GM21576 (cell line): ENCODE results near the gene HSD17B8.

Experiments
- ATAC-seq: cut with Tn5 transposase; IDR thresholded peaks from one replicate; pipeline ENCODE4 v1.9.1; 2021; ENCODE audit warnings: mild to moderate bottlenecking, moderate library complexity; ENCODE audit not compliant: unreplicated experiment

The HSD17B8 gene

DNA sequence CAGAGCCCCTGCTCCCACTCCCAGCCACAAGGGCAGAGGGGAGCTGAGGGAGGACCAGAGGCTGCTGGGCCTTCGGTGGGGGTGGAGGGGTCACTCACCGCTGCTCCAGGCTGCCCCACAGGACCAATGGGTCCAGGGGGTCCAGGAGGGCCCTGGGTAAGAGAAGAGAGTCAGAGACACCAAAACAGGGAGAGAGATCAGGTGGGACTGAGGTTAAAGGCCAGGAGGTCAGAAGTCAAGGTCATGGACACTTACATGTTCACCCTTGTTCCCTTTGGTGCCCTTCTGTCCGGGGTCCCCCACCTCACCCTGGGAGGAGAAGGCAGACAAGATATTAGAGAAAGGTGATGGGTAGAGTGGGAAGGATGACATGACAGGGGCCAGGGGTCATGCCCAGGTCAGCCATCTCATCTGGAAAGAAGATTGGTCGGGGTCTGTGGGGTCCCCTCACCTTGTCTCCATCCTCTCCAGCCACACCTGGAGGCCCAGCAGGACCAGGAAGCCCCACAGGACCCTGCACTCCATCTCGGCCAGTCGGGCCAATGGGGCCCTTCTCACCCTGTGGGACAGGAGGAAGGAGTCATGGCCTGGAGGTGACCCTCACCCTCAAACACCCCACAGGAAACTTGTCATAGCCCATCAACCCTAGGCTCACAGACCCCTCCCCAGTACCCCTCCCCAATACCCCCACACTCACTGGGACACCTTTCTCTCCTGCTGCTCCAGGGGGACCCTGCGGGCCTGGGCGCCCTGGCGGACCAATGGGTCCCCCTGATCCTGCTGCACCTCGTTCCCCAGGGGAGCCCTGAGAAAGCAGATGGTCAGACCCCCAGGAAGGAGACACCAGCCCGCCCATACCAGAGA, 33.2 kb upstream of the HSD17B8 start:
- ATAC-seq, result no peak

DNA sequence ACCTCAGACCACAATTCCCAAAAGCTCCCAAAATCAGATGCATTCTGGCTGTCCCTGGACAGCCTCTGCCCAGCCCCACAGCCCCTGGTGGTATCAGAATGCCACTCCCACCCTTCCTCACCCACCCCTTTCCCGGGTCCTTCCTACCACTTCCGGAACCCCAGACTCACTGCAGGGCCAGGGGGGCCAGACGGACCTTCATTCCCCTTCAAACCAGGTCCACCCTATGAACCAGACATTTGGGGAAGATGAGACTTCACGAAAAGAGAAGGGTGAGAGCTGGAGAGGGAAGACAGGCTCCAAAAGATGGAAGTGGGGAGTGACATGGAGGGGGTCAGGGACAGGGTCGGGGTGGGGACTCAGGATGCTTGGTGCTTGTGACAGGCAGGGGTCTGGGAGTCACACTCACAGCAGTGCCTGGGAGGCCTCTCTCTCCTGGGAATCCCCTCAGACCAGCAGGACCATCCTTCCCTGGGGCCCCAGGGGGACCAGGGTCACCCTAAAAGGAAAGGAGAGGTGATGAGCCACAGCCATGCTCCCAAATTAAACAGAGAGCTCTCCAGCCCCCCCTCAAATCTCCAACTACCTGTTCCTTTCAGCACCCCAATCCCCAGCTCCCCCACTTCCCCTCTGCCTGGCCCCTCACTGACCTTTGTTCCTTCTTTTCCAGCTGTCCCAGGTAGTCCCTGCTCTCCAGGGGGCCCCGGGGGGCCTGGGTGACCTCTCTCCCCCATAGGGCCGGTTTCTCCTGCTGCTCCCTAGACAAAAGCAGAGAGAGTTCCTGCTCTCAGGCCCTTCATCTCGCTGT, 32.4 kb upstream of the HSD17B8 start:
- ATAC-seq, result no peak

DNA sequence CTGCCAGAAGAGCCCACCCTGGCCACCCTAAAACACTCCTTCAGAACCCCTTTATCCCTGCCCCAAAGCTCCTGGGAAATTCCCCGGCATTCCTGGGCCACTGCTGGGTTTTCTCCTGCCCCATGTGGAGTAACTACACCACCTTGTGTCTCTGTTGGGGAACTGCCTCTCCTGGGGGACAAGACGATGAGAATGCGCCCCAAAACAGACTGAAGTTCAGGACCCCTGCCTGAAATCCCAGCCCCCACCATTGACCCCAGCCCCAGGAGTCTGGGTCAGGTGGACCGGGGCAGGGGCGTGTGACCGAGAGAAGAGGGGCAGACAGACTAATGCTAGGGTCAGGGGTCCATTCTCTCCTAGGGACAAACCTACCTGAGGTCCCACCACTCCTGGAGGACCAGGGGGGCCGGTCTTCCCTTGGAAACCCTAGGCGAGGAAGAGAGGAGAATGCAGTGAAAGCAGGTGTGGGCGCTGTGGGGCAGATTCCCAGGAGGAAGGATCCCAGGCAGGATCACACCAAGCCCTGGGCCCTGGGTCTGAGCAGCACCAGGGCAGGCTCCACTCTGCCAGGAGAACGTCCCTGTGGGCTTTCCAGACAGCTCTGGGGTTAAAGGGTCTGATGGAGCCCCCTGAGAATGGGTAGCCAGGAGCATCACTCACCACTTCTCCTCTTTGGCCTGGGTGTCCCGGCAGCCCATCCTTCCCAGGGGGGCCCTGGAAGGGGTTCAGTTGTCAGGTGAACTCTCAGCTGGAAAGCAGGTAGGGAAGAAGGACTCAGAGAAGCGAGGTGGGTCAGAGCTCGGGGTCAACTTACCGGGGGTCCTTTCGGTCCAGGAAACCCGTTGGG, 31.5 kb upstream of the HSD17B8 start:
- ATAC-seq, result no peak

DNA sequence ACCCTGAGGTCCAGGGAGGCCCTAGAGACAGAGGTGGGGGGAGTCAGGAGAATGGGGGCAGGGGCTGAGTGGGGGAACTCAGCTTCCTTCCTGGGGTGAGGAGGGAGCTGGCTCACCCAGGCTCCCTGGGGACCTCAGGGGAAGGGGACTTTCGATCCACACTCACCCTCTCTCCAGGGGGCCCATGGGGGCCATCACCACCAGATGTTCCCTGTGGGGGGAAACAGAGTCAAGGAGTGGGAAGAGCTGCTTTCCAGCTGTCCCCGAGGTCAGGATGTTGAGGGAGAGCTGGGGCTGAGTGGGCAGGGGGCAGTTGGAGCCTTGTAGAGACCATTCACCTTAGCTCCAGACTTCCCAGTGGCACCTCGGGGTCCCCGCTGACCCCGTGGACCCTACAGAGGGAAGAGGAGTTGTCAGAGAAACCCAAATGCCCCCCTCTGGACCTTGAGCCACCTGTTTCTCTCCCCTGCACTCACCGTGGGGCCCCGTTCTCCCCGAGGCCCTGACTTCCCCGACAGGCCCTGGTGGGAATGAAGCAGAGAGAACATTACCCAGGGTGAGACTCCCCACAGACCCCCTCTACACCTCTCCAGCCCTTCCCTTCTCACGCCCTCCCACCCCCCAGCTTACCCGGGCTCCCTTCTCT, 30.8 kb upstream of the HSD17B8 start:
- no peak for ATAC-seq

DNA sequence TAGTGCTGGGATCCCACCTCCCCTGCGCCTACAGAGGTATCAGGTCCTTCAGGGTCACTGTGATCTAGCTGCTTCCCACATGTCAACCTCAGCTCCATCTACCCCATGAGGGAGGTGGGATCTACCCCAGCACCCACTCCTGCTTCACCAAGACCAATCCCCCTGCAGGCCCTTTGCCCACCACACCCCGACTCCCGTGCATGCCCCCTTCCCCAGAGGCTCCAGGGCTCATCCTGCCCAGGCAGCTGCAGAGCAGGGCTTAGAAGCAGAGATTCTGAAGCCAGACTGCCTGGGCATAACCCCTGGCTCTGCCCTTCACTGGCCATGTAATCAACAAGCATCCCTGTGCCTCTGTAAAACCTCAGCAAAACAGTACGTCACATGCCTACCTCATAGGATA, 29.7 kb upstream of the HSD17B8 start:
- no peak for ATAC-seq

DNA sequence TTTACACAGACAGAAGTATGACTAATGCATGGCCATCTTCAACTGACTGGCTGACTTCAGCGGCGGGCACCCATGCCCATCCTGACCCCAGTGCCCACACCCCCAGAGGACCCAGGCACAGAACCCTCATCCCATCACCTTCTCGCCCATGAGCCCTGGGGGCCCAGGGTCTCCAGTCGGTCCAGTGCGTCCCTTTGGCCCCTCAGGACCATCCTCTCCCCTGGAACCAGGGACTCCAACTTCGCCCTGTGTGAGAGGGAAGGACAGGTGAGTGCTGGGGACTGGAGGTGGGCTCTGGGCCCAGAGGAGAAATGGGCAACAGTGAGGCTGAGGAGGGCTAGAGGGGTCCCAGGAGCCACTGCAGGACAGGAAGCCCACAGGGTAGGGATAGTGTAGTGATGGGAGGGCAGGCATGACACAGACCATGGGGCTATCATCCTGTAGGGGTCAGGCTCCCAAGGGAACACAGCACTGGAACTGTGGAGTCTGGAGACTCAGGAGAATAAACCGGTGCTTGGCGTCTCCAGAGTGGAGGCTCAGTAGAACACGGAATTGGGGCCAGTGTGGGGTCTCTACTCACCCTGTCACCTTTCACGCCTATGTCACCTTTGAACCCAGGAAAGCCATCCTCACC, 28.9 kb upstream of the HSD17B8 start:
- ATAC-seq, result no peak

DNA sequence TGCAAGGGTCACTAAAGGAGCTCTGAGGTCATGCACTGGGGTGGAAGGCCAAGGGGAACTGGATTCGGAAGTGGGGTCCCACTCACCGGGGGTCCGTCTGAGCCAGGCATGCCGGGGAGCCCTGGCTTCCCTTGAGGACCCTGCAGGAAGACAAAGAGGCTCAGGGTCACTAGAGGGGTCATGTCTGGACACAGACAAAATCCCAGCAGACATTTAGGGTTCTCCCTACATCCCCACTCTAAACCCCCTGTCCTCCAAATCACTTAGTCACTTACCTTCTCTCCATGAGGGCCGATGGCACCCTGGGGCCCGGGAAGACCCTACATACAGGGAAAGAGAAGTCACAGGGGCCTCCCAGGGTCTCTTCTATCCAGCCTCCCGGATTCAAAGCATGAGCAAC, 27.5 kb upstream of the HSD17B8 start:
- ATAC-seq, result no peak

DNA sequence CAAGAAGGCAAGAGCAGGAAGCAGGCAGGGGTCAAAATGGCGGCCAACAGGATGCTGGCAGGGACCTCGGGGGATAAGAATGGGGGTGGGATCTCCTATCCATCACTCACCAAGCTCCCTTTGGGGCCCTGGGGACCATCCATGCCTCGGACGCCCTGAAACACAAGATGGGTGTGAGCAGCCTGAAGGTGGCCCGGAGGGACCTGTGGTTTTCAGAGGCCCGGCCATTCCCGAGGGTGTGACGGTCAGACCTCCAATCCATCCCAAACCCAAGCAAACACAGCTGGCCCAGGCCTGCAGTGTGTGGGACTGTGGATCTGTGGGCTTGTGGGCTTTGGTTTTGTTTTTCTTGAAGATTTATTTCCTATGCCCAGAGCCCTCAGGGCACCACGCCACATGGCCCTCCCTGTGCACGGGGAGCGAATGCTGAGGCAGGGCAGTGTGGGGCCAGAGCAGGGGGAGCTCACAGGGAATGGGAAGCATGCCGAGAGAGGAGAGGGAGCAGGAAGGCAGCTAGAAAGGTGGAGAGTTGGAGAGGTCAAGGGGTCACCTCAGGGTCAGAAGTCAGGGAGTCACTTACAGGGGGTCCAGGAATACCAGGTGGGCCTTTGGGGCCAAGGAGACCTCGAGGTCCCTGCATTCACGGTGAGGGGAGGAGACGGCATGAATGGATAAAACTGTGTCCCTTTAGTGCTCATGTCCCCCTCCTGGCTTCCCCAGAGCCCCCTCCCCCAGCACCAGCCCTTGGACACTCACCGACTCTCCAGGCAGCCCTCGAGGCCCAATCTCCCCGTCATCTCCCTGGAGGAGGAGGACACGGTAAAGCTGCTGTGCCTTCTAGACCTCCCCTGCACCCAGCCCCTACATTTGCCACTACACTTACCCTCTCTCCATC, 26.7 kb upstream of the HSD17B8 start:
- no peak for ATAC-seq

DNA sequence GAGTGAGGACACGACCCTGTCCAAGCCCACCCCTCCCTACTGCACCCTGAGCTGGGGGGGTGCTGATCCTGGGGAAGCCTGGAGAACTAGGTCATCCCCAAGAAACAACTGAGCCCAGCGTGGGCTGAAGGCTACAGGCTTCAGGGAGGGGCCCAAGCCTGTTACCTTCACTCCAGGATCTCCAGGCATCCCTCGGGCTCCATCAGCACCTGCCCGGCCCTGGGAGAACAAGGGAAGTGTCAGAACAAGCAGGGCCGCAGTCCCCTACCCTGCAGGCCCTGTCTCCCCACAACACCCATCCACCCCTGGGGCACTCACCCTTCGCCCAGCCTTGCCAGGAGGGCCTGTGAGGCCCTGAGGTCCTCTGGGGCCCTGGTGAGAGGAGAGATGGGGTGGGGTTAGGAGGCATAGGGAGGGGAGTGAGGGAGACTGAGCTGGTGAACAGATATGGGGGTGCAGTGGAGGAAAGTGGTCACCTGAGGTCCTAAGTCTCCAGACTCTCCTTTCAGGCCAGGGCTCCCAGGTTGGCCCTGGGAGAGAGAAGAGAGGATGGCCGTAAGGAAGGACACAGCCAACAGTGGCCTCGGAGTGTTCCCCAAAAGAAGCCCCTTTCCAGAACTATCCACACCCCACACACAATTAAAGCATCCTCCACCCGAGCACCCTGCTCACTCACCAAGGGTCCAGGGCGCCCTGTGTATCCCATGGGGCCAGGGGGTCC, 25.5 kb upstream of the HSD17B8 start:
- ATAC-seq, result no peak

DNA sequence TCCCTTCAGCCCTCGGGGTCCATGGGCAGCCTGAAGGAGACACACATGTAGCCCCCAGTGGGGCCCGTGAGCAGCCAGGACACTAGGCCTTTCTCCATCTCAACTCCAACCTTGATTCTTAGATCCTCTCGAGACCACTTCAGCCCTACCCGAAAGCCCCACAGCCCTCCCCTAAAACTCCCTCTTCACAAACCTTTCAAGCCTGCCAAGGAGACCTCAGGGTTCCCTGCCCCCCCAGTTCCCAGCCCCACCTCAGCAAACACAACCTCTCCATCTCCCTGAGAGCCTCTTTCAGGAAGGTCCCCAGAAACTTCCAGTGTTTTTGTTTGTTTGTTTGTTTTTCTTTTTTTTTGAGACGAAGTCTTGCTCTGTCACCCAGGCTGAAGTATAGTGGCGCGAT, 23.3 kb upstream of the HSD17B8 start:
- no peak for ATAC-seq

DNA sequence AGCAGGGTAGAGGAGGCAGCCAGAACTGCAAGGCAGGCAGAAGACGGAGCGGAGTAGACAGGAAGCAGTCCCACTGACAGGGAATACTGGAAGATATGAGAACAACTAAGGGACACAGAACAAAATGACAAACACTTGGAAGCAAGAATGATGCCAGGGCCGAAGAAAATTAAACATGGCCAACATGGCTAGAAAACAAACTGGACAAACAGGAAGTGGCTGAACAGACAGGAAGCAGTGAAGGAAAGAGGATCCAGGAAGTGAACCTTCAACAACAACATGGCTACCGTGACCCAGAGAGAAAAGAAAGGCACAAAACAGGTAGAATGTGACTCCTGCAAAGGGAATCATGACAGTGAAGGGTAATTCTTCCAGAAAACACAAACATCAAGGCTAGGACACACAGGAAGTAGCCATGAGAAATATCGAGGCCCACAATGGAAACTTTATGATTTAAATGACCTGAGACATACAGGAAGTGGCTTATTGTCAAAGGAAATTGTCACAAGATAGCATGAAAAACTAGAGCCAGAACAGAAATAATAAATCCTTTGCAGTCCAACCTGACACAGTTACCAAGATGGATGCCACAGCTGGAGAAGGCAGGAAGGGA, 21.3 kb upstream of the HSD17B8 start:
- ATAC-seq, result no peak

DNA sequence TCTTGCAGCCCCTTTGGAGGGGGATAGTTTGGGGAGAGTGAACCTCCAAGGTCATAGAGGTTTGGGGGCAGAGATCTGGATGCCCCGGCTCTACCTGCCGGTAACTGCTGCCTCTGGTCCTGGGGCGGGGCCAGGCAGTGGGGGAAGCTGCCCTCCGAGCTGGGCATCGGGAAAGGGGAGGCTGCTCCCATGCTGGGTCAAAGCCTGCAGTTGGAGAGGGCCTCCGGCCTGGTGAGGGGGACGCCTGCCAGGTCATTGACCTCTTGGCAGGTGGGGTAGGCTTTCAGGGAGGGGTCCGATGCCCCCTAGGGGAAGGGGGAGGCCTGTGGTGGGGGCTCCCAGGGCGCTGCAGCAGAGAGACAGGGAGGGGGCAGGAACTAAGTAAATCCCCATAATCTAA, 19.3 kb upstream of the HSD17B8 start:
- ATAC-seq, result no peak

DNA sequence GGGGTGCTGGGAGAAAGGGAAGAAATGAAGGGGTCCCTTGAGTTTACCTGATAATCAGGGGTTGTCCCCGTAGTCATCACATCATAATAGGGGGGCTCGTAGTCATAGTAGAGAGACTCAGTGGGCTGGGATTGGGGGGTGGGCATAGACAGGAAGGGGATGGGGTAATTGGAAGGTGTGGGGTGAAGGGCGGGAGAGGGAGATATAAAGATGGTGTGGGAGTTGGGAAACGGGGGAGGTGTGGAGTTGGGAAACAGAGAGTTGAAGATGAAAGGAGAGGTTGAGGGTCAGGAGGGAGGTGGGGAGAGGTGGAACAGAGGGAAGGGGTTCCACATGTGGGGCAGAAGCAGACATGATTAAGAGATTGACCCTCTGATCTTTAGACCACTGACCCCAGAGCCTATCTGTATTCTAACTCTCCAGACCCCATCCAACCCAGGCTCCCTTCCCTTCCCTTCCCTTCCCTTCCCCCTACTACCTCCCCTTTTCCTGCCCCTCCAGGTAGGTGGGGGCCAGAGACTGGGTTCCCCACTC, 18.7 kb upstream of the HSD17B8 start:
- ATAC-seq, result no peak

DNA sequence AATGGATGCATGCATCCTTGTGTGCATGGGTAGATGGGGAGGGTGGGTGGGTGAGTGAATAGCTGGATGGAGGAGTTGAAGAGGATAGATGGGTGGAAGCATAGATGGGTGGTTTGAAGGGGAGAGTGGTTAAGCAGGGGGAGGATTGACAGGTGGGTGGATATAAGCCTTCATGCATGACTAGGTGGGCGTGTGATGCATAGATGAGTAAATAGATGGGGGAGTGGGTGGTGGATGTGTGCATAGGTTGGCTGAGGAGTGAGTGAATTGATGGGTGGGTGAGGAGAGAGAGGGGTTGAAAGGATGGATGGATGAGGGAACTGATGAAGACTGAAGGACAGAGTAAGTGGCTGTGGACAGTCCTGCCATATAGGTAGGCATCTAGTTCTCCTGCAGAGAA, 16.6 kb upstream of the HSD17B8 start:
- no peak for ATAC-seq

DNA sequence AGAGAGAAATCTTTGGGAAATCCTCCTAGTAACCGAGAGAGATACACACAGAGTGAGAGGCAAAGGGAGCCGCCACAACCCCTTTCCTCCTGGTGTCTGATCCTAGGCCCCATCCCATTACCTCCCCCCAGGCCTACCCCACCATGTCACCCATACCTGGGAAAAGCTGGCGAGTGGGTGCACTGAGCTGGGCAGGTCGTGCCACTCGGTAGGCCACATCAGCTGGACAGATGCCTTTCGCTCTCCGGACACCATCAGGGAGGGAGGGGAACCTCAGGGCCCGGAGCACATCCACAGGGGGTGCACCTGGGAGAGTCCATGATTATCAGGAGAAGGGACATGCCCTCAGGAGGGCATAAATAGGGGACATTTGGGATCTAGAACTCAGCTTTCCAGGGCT, 15.3 kb upstream of the HSD17B8 start:
- ATAC-seq, result no peak

DNA sequence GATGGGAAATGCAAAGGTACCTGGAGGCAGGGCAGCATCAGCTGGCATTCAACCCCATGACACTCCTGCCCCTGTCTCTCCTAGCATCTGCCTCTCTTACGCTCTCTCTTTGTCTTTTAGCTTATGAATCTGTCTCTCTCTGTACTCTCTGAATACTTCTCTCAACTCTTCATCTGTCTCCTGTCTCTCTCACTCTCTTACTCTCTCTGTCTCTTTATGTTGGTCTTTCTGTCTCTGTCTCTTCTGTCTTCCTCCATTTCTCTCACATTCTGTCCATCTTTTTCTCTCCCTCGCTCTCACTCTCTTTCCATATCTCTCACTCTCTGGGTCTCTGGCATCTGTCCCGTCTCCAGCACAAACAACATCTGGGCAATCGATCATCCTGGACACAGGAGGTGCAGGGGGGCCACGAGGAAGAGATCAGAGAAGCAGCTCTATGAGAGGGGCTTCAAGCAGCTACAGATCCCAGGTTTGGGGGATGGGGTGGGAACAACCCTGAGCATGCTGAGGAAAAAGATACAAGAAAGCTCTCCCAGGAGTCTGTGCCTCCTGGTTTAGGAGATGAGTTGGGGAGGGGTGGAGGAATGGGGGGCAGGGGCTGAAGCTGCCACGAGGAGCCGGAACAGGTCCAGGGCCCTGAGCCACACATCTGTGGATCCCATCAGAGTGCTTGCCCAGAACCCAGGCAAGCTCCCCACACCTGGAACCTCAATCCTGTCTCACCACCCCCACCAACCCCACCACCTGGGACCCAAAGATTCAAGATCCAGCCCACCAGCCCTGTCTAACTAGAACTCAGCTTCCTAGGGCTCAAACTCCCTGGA, 14.6 kb upstream of the HSD17B8 start:
- ATAC-seq, result no peak

DNA sequence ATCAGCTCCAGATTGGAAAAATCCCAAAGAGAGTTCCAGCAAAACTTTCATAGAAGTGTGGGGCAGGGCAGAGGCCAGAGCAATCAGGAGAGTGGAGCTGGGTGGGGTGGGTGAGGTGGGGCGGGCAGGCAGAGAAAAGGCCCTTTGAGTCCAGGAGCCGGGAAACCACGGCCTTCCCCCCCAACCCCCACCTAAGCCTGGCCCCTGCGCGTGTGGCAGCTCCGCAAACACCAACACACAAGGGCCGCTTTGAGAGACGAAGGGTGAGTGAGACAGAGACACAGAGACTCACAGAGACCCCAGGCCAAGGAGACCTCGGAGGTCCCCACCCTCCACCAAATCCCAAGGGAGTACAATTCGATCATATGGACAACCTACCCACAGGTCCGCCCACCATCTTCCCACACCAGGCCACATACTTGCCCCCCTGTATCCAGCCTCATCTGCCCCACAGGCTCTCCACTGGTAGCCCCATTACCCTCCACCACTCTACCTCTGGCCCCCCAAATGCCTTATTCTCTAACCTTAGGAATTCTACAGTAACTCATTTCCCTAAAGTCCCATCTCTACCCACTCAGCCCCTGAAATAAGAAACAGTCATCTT, 13.8 kb upstream of the HSD17B8 start:
- no peak for ATAC-seq
